D721Med (cell line): ENCODE data around the gene MAD1L1.
"Not testable (repeated sequence)": the region's sequence is repeated elsewhere in the genome, so short reads cannot be mapped to it uniquely, and the experiment has no call there.

ENCODE experiments used
- DNase-seq: peaks from one replicate; pipeline ENCODE4 v3.0.0; 2011; ENCODE audit warnings: low spot score; ENCODE audit not compliant: insufficient read length
- FAIRE-seq: peaks from 2 replicates; lab custom pipeline; 2011; peaks lifted over from hg19 to GRCh38; lab: Jason Lieb, UNC
- TF ChIP-seq, protein P1 (sequence below): IDR thresholded peaks from 2 replicates; pipeline ENCODE4 v1.5.1; 2012; ENCODE audit warnings: mild to moderate bottlenecking, control low read depth; ENCODE audit not compliant: insufficient read depth; ENCODE audit errors: missing control alignments

Gene MAD1L1

DNA sequence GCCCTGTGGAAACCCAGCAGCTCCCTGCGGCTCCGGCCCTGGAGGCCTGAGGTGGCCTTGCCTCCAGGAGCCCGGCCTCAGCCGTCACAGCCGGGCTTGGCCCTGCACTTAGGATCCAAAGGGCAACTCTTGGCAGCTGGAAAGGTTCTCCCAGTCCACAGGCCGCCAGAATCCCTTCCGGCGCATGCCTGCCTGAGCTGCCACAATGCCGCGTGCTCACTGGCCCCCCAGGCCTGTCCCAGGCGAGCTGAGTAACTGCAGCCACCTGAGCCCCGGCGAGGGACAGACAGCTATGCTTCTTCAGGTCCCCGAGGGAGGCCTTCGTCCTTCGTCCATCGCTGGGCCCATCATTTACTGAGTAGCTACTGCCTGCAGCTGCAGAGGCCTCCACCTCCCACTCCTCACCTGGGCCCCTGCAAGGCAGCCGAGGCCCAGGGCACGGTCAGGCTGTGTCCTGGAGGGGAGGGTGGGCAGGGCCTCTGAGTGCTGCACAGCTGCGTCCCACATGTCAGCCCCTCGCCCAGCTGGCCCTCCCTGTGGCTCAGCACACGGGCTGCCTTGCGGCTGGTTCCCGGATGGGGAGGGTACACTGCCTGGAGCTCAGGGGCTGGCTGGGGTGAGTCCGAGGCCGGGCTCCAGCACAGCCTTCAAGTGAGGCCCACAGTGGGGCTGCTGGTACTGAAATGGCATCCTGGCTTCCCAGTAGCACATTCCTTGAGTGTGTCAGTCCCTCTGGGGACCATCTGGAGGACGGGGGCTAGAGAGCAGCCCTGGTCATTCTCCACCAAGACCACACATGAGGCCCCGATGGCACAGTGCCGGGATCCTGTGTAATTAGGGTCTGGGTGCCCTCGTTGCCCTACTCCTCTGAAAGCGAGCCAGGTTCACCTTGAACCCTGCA is 390.2 kb downstream of the MAD1L1 start:
- DNase-seq (no peak), FAIRE-seq (no peak)
- TF ChIP-seq, protein P1, sequence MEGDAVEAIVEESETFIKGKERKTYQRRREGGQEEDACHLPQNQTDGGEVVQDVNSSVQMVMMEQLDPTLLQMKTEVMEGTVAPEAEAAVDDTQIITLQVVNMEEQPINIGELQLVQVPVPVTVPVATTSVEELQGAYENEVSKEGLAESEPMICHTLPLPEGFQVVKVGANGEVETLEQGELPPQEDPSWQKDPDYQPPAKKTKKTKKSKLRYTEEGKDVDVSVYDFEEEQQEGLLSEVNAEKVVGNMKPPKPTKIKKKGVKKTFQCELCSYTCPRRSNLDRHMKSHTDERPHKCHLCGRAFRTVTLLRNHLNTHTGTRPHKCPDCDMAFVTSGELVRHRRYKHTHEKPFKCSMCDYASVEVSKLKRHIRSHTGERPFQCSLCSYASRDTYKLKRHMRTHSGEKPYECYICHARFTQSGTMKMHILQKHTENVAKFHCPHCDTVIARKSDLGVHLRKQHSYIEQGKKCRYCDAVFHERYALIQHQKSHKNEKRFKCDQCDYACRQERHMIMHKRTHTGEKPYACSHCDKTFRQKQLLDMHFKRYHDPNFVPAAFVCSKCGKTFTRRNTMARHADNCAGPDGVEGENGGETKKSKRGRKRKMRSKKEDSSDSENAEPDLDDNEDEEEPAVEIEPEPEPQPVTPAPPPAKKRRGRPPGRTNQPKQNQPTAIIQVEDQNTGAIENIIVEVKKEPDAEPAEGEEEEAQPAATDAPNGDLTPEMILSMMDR: no peak

DNA sequence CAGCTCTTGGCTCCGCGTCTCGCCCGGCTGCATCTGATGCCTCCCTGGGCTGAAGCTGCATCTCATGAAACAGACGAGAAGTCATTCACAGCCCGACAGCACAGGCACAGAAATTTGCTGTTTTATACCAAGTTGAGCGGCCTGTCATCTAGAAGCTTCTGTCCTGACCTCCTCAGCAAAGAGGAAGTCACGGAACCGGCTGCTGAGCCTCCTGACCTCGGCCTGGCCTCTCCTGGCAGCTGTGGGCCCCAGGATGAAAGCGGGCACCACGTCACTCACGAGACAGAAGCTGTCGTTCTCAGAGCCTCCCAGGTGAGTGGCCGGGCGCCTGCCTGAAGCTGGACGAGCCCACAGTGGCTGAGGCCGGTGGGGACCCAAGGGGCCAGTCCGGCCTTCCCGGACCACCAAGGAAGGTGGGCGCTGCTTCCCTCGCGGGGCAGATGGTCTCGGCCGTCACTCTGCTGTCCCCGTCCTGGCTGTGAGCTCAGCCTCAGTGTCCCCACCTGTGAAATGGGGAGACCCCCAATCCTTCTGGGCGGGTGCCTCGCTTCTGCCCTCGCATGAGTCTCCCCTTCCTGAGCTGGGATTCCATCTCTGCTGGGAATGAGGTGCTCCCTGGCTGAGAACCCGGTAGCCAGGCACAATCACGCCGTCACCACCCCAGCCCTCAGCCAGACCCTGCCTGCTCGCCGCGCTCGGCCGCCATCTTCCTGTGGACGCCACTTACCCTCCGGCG is 391.3 kb downstream of the MAD1L1 start:
- DNase-seq, FAIRE-seq: not testable (repeated sequence)

DNA sequence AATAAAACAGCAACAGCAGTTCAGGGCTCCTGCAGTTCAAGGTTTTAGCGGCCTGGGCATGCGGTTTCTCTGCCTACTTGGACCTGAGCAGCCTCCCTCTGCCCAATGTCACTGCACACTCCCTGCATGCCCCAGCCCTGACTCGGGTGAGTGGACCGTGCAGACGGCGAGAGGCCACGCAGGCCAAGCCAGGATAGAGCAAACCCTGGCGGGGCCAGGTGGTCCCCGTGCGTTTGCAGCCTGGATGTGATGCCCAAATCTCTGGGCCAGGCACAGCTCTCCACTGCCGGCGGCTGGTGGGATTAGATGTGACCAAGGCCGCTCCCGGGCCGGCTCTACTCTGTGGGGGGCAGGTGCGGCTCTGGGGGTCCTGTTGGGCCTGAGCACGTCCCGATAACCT is 392.0 kb downstream of the MAD1L1 start:
- FAIRE-seq, DNase-seq: not testable (repeated sequence)

DNA sequence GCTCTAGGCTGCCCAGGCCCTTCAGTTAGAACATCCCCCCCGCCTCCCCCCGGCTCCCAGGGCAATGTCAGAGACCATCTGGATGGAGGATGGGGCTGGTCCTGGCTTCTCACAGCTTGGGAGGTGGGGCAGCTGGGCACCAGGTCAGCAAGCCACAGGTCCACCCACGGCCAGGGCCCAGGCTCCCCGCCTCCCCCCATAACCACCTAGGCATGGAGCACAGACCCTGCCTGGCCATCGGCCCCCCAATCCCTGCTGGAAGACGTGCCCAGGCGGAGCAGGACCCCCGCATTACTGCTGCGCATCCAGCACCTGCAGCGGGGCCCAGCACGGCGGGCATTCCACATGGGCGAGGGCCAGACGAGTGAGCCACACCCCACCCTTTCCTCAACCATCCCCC is 393.0 kb downstream of the MAD1L1 start:
- TF ChIP-seq, protein P1: no peak
- DNase-seq (no peak), FAIRE-seq (no peak)

DNA sequence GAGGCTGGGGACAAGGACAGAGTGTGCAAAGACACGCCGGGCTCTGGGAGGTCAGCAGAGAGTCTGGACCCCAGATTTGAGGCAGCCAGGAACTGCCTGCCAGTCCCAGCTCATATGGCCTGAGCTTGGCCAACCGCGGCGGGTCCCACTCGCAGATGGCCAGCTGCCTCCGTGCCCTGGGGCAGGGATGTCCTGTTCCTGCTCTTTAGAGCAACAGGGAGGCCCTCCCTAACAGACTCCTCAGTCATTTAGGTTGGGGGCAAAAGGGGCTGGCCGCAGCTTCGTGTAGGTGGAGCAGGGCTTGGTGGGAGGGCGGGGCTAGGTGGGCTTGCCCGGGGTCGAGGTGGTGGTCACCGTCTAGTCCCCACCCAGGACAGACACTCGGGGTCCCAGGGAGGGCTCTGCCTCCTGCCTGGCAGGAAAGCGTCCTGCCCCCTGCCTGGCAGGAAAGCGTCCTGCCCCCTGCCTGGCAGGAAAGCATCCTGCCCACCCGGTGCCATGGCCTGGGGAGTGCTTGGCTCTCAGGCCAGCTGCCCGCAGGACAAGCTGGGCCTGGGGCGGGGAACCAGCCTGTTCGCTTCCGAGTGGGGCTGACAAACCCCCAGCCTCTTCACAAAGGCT is 393.7 kb downstream of the MAD1L1 start:
- FAIRE-seq, DNase-seq: not testable (repeated sequence)

DNA sequence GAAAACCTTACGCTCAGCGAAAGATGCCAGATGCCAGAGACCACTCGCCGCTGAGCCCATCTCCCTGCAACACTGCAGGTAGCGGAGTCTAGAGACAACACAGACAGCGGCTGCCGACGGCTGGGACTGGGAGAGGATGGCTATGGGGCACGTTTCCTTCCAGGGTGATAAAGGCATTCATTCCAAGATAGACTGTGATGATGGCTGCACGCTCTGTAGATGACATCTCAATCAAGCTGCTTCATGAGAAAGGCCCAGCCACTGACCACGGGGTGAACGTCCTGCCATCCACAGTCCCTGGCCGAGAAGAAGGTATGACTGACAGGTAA is 394.2 kb downstream of the MAD1L1 start:
- DNase-seq, FAIRE-seq: not testable (repeated sequence)

DNA sequence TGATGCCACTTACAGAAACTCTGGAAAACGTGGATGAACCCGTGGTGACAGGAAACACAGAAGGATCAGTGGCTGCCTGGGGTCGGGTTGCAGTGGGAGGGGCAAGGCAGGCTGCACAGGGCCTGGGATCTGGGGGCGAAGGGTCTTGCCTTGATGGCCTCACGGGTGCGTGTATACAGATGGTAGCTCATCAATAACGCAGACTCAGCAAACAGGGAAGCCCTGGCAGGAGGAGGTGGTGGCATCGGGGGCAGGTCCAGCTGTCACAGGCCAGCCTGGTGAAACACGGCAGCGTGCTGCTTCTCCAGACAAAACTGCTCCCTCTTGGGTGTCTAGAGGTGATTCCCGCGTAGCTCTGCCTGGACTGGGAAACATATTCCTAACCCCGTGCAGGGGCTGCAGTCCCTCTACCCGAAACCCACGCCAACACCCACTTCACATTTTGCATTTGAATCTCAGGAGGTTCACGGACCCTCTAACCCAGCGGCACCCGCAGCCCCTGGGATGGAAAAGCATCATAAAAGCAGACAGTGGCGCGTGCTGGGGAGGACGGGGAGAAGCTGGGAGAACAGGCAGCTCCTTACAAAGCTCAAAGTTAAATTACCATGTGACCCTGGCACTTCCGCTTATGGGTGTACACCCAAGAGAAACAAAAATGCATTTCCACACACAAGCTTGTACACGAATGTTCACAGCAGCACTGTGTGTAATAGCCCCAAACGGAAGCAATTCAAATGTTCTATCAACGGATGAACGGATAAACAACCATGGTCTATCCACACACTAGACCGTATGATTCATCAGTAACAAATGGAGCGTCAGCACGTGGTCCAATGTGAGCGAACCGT is 394.8 kb downstream of the MAD1L1 start:
- FAIRE-seq, DNase-seq: not testable (repeated sequence)

DNA sequence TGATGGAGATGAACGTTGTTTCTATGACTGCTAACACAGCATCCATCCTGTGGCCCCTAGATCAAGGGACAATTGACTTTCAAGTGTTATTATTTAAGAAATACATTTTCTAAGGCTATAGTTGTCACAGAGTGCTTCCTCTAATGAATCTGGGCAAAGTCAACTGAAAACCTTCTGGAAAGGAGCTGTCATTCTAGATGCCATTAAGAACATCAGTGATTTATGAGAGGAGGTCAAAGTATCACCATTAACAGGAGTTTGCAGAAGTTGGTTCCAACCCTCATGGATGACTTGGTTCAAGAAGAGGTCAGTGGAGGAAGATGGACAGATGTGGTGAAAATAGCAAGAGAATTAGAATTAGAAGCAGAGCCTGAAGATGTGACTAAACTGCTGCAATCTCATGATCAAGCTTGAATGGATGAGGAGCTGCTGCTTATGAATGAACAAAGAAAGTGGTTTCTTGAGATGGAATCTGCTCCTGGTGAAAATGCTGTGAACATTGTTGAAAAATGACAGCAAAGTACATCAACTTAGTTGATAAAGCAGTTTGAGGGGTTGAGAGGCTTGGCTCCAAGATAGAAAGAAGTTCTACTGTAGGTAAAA is 400.7 kb downstream of the MAD1L1 start:
- DNase-seq, FAIRE-seq: not testable (repeated sequence)

DNA sequence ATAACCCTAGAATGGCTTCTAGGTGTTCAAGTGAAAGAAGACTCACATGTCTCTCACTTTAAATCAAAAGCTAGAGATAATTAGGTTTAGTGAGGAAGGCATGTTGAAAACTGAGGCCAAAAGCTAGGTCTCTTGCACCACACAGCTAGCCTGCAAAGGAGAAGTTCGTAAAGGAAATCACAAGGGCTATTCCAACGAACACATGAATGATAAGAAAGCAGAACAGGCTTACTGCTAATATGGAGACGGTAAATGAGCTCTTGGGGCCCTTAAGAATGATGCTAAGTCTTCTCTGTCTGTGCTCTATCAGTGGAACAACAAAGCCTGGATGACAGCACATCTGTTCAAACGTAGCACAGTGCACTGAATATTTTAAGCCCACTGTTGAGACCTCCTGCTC is 401.3 kb downstream of the MAD1L1 start:
- not testable (repeated sequence) for DNase-seq, FAIRE-seq

DNA sequence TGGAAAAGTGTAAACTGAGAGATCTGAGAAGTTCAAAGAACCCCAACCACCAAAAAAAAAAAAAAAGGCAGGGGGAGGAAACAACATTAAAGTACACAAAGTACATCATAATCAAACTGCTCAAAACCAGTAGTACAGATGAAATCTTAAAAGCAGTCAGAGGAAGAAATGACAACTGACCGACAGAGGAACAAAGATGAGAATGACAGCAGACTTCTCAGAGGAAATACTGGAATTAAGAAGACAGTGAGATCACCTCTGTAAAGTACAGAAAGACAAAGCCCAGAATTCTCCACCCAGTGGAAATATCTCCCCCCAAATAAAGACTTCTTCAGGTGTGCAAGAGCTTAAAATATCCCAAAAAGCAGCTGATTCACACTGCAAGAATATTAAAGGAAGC is 403.1 kb downstream of the MAD1L1 start:
- not testable (repeated sequence) for FAIRE-seq, DNase-seq

DNA sequence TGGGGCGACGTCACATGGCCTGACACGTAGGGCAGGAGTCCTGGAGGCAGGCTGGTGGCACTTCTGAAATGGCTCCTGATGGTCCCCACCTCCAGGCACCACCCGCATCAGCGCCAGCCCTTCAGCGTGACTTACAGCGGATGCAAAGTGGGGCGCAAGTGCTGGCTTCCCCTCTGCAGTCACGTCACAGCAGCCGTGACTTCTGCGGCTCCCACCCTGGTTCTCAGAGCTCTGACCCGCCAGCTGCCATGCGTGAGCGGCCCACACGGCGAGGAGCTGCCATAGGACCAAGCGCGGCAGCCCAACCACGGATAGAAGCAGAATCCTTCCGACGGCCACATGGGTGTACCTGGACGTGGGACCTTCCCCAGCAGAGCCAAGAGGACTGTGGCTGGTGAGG is 403.6 kb downstream of the MAD1L1 start:
- FAIRE-seq (no peak), DNase-seq (no peak)
- TF ChIP-seq, protein P1: no peak

DNA sequence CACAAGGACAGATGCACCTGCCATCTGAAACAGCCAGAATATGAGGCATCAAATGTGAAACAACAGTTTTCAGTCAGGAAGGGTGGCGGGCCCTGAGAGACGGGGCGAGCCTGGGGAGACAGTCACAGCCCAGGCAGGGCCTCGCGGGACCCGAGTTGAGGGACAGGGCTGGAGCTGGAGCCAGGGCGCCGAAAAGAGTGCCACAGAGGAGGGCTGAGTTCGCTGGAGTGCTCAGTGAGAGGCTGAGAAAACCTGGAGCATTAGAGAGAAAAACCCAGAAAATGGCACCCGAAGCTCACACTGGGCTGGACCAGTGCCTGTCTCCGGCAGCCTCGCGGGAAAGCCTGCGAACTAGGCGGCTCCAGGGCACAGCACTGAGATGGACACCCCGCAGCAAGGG is 404.6 kb downstream of the MAD1L1 start:
- not testable (repeated sequence) for FAIRE-seq

DNA sequence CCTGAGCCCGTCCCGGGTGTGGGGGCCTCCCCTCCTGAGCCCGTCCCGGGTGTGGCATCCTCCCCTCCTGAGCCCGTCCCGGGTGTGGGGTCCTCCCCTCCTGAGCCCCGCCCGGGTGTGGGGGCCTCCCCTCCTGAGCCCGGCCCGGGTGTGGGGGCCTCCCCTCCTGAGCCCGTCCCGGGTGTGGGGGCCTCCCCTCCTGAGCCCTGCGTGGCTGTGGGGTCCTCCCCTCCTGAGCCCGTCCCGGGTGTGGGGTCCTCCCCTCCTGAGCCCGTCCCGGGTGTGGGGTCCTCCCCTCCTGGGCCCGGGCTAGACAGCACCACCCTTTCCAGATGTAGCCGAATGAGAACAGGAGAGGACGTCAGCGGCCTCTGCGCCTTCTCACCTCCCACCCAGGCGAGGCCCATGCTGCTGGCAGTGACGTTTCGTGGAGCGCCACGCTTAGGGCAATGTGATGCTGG is 405.2 kb downstream of the MAD1L1 start:
- FAIRE-seq, DNase-seq: not testable (repeated sequence)

More for the DNA sequence above, 404.6 kb downstream of the MAD1L1 start:
- DNase-seq: not testable (repeated sequence)

DNA sequence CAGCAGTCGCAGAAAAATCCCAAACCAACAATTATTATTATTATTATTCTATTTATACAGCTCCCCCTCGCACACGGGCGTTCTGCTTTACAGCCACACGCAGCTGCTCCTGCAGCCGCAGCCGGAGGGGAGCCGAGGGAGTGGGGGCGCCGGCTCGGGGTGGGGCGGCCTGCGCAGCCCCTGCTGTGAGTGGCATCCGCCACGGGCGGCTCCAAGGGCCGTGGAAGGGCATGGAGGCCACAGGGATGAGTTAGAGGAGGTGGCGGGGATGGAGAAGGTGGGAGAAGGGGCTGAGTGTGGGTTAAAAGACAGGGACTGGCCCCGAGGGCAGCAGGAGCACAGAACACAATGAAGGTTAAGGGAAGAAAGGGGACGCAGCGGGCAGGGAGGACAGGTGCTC is 405.8 kb downstream of the MAD1L1 start:
- not testable (repeated sequence) for FAIRE-seq, DNase-seq
